ENCODE results near the gene TNRC6A.
"Not testable (repeated sequence)": the region's sequence is repeated elsewhere in the genome, so short reads cannot be mapped to it uniquely, and the experiment has no call there.

The TNRC6A gene

GRCh38 chr16:24853169-24853824 is 123.8 kb downstream of the TNRC6A start:
- H3K4me3 ChIP-seq (ENCODE audit: low read length) = no peak overlapping the region
- DNase-seq (ENCODE audit: low read depth, low spot score) = no peak

- no peak for DNase-seq (ENCODE audit: low read depth, low spot score)
- no peak overlapping the region for H3K4me3 ChIP-seq (ENCODE audit: low read length)
These were observed 124.4 kb downstream of the TNRC6A start for GRCh38 chr16:24853830-24854229.

DNA sequence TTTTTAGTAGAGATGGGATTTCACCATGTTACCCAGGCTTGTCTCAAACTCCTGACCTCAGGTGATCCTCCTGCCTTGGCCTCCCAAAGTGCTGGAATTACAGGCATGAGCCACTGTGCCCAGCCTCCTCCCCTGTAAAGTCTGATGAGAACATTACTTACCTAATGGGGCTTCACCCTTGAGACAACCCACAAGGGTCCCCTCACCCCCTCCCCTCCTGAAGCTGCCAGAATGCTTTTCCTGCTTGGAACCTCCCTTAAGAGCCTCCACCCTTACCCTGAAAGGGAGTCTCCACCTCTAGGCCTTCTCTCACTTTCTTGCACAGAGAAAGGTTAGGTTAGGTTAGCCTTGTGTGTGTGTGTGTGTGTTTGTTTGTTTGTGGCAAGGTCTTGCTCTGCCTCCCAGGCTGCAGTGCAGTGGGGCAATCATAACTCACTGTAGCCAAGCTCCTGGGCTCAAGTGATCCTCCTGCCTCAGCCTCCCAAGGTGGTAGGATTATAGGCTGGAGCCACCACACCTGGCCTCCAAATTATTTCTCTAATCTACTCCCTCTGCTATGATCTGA is 125.2 kb downstream of the TNRC6A start:
- no peak overlapping the region for H3K4me3 ChIP-seq (ENCODE audit: low read length)
- DNase-seq (ENCODE audit: low read depth, low spot score) = no peak

- no peak overlapping the region for H3K4me3 ChIP-seq (ENCODE audit: low read length)
- no peak for DNase-seq (ENCODE audit: low read depth, low spot score)
These were observed 126.2 kb downstream of the TNRC6A start for GRCh38 chr16:24855678-24856077.

DNA sequence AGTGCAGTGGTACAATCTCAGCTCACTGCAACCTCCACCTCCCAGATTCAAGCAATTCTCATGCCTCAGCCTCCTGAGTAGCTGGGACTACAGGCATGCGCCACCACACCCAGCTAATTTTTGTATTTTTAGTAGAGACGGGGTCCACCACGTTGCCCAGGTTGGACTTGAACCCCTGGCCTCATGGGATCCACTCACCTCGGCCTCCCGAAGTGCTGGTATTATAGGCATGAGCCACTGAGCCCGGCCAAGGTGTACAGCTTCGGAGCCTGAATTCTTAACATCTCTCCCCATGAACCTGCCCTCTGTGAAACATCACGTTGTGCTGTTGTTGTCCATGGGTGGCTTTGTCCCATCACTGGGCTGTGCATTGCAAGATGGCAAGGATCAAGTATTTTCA is 127.4 kb downstream of the TNRC6A start:
- not testable (repeated sequence) for H3K4me3 ChIP-seq (ENCODE audit: low read length); DNase-seq (ENCODE audit: low read depth, low spot score)

GRCh38 chr16:24858219-24859041 is 129.0 kb downstream of the TNRC6A start:
- DNase-seq (ENCODE audit: low read depth, low spot score) = peak; percentile 39

DNA sequence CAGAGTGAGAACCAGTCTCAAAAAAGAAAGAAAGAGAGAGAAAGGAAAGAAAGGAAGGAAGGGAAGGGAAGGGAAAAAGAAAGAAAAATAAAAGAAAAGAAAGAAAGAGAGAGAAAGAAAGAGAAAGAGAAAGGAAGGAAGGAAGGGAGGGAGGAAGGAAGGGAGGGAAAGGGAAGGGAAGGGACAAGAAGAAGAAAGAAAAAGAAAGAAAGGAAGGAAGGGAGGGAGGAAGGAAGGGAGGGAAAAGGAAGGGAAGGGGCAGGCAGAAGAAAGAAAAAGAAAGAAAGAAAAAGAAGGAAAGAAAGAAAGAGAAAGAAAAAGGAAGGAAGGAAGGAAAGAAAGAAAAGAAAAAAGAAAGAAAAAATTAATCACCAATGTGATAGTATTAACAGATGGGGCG is 132.0 kb downstream of the TNRC6A start:
- no peak overlapping the region for H3K4me3 ChIP-seq (ENCODE audit: low read length)

More at GRCh38 chr16:24858219-24859041, 129.0 kb downstream of the TNRC6A start:
- no peak overlapping the region for H3K4me3 ChIP-seq (ENCODE audit: low read length)

DNA sequence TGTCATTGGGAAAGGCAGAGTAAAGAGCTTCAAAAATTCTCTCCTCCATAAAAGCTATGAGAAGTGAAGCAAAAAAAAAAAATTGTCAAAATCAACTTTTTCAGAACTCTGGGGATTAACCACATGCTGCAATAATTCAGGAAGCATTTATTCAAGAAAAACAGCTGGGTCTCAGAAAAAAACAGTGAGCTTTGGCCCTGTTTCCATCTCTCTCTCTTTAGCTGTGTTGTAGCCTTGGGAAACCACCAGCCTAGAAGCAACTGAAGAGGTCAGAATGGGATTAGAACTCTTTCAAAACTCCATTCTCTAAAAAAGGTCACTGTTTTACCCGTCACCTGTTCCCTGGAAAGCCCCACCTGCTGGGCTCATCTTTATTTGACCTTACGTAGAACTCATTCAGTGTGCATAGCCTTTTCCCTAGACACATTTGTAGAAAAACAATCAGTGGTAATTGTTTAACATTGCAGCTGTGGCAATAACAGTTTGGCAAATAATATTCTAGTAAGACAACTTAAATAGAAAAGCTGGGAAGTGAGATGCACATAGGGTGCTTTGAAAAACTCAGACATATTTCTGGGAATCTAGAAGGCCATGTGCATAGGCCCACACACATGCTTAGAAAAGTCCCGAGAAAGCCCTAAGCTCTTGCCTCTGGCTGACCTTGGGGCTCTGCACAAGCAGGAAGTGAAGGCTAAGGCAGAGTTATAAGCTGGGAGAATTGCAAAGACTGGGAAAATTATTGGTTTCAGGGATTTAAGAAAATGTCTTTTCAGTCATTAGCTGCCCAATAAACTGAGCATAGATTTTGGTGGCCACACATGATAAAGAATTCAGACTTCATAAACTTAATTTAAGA is 134.4 kb downstream of the TNRC6A start:
- no peak for DNase-seq (ENCODE audit: low read depth, low spot score)
- H3K4me3 ChIP-seq (ENCODE audit: low read length) = no peak overlapping the region

More for the DNA sequence above, 132.0 kb downstream of the TNRC6A start:
- DNase-seq (ENCODE audit: low read depth, low spot score) = no peak

- H3K4me3 ChIP-seq (ENCODE audit: low read length) = no peak overlapping the region
- no peak for DNase-seq (ENCODE audit: low read depth, low spot score)
These were observed 139.6 kb downstream of the TNRC6A start for GRCh38 chr16:24869033-24869432.

GRCh38 chr16:24871891-24872290 is 142.4 kb downstream of the TNRC6A start:
- no peak overlapping the region for H3K4me3 ChIP-seq (ENCODE audit: low read length)
- no peak for DNase-seq (ENCODE audit: low read depth, low spot score)

- DNase-seq (ENCODE audit: low read depth, low spot score) = no peak
- no peak overlapping the region for H3K4me3 ChIP-seq (ENCODE audit: low read length)
These were observed 143.6 kb downstream of the TNRC6A start for GRCh38 chr16:24873028-24873427.

- no peak for DNase-seq (ENCODE audit: low read depth, low spot score)
These were observed 146.0 kb downstream of the TNRC6A start for GRCh38 chr16:24875466-24875865.

More at GRCh38 chr16:24875466-24875865, 146.0 kb downstream of the TNRC6A start:
- no peak overlapping the region for H3K4me3 ChIP-seq (ENCODE audit: low read length)

Data from Jurkat, Clone E6-1 (cell line).